GM19193 (cell line): ENCODE results near the gene TRAFD1.

ENCODE experiments used
- POLR2A ChIP-seq: IDR thresholded peaks from 4 replicates; pipeline ENCODE4 v1.6.1; 2011; ENCODE audit not compliant: insufficient read depth, insufficient read length; ENCODE audit errors: extremely low read depth

The TRAFD1 gene

GRCh38 chr12:112125250-112125999 lies at the start of gene TRAFD1:
Gene TRAFD1, plus strand, starts transcription at chr12:112125560. Its CDS starts 4,963 bp downstream, at chr12:112130523.
- peak; percentile 99 for TF ChIP-seq POLR2A

GRCh38 chr12:112087055-112087850 lies 38.1 kb upstream of the TRAFD1 start:
- no peak for TF ChIP-seq POLR2A

- TF ChIP-seq POLR2A = no peak
Observed at GRCh38 chr12:112087851-112088250, 37.5 kb upstream of the TRAFD1 start.

GRCh38 chr12:112091563-112091962 lies 33.8 kb upstream of the TRAFD1 start:
- TF ChIP-seq POLR2A = no peak

- TF ChIP-seq POLR2A = no peak
Observed at GRCh38 chr12:112096070-112096469, 29.3 kb upstream of the TRAFD1 start.

- TF ChIP-seq POLR2A = no peak
Observed at GRCh38 chr12:112096667-112097066, 28.7 kb upstream of the TRAFD1 start.

GRCh38 chr12:112097641-112098040 lies 27.7 kb upstream of the TRAFD1 start:
- TF ChIP-seq POLR2A = no peak

GRCh38 chr12:112102127-112102526 lies 23.2 kb upstream of the TRAFD1 start:
- TF ChIP-seq POLR2A = no peak

- TF ChIP-seq POLR2A = no peak
Observed at GRCh38 chr12:112103758-112104503, 21.4 kb upstream of the TRAFD1 start.

GRCh38 chr12:112105891-112106290 lies 19.5 kb upstream of the TRAFD1 start:
- no peak for TF ChIP-seq POLR2A

- no peak for TF ChIP-seq POLR2A
Observed at GRCh38 chr12:112107306-112108201, 17.8 kb upstream of the TRAFD1 start.

GRCh38 chr12:112108202-112109079 lies 16.9 kb upstream of the TRAFD1 start, which contains the start of gene NAA25:
Gene NAA25, minus strand, starts transcription at chr12:112108783. Its CDS starts 10 bp downstream, at chr12:112108773.
- peak; percentile 83 for TF ChIP-seq POLR2A

- no peak for TF ChIP-seq POLR2A
Observed at GRCh38 chr12:112111931-112112330, 13.4 kb upstream of the TRAFD1 start.
